ENCODE results near the gene TFIP11. TPM values are rescaled to one million over a fixed set of nuclear protein-coding genes. Genes with fewer than 3 reads are reported as not detected.

TFIP11 gene
- total and polyA plus RNA-seq, 7 donors, result 28.8 to 56.1 (median 36.8) TPM

GRCh38 chr22:26445577-26446275, 66.5 kb downstream of the TFIP11 start:
- no peak for TF ChIP-seq CTCF (IDR thresholded peaks at IDR 0.05)
- intact Hi-C loops (cut with DNase I), result no loop called here
- H3K36me3 ChIP-seq (ENCODE audit: insufficient read depth in 1 of 2, low read depth in 1 of 2), result peaks cover 0 to 8% of the 10 kb centered on the region in 2 donors
- H3K27ac ChIP-seq, result no peak overlapping the region
- DNase-seq (no peak), ATAC-seq (peak in 3 of 4 donors; percentile 36 to 61 (median 41))
- no peaks in the 10 kb centered on the region for H3K9me3 ChIP-seq
- H3K4me3 ChIP-seq, result no peak overlapping the region
- 39 to 56% (median 44%) methylated on average over 15 of the region's 15 CpGs for WGBS, 3 donors
- H3K27me3 ChIP-seq (ENCODE audit: insufficient read depth in 3 of 3, low read length in 2 of 3), result no peaks in the 10 kb centered on the region
- H3K4me1 ChIP-seq, result no peaks in the 10 kb centered on the region

GRCh38 chr22:26444777-26445176, 67.5 kb downstream of the TFIP11 start:
- no peak overlapping the region for H3K27ac ChIP-seq
- DNase-seq (no peak), ATAC-seq (no peak)
- H3K9me3 ChIP-seq, result no peaks in the 10 kb centered on the region
- intact Hi-C loops (cut with DNase I), result no loop called here
- H3K27me3 ChIP-seq (ENCODE audit: insufficient read depth in 3 of 3, low read length in 2 of 3), result no peaks in the 10 kb centered on the region
- 79 to 90% (median 89%) methylated on average over 8 of the region's 8 CpGs for WGBS, 3 donors
- H3K4me1 ChIP-seq, result no peaks in the 10 kb centered on the region
- no peaks in the 10 kb centered on the region for H3K36me3 ChIP-seq (ENCODE audit: insufficient read depth in 1 of 2, low read depth in 1 of 2)
- no peak overlapping the region for H3K4me3 ChIP-seq
- no peak for TF ChIP-seq CTCF (IDR thresholded peaks at IDR 0.05)

- no peaks in the 10 kb centered on the region for H3K4me1 ChIP-seq
- ATAC-seq, result no peak
- no peak overlapping the region for H3K4me3 ChIP-seq
- H3K27ac ChIP-seq, result no peak overlapping the region
- DNase-seq, result no peak
- H3K27me3 ChIP-seq (ENCODE audit: insufficient read depth in 3 of 3, low read length in 2 of 3), result no peaks in the 10 kb centered on the region
- WGBS, 3 donors, result 78 to 82% (median 81%) methylated on average over 16 of the region's 16 CpGs
- no peak for TF ChIP-seq CTCF (IDR thresholded peaks at IDR 0.05)
- no peaks in the 10 kb centered on the region for H3K9me3 ChIP-seq
- intact Hi-C loops (cut with DNase I), result no loop called here
- H3K36me3 ChIP-seq (ENCODE audit: insufficient read depth in 1 of 2, low read depth in 1 of 2), result no peaks in the 10 kb centered on the region
These were observed 68.2 kb downstream of the TFIP11 start for GRCh38 chr22:26443901-26444690.

- Histone ChIP-seq H3K36me3 (ENCODE audit: insufficient read depth in 1 of 2, low read depth in 1 of 2) (no peaks in the 10 kb centered on the region), H3K9me3 (no peaks in the 10 kb centered on the region), H3K4me1 (no peaks in the 10 kb centered on the region), H3K4me3 (no peak overlapping the region), H3K27me3 (ENCODE audit: insufficient read depth in 3 of 3, low read length in 2 of 3) (no peaks in the 10 kb centered on the region), H3K27ac (no peak overlapping the region)
- TF ChIP-seq CTCF (IDR thresholded peaks at IDR 0.05), result no peak
- no peak for DNase-seq
- 83 to 91% (median 85%) methylated on average over 4 of the region's 4 CpGs for WGBS, 3 donors
- ATAC-seq, result no peak
- intact Hi-C loops (cut with DNase I), result no loop called here
These were observed 70.1 kb downstream of the TFIP11 start for GRCh38 chr22:26442086-26442756.

Other genes with a start within 250 kb of the TFIP11 start
- gene ASPHD2, start 83.2 kb downstream of the TFIP11 start, total RNA-seq, result under 1 TPM in 3 of 4 donors, not detected in 1; 0.08 to 0.24 (median 0.20) TPM
- under 1 TPM; 0.04 to 0.38 (median 0.07) TPM for gene ASPHD2, start 83.2 kb downstream of the TFIP11 start, polyA plus RNA-seq
- 10 to 100 TPM in 3 of 4 donors, 1 to 10 TPM in 1; 7.4 to 12.5 (median 10.4) TPM for gene HPS4, start 28.7 kb downstream of the TFIP11 start, total RNA-seq
- gene HPS4, start 28.7 kb downstream of the TFIP11 start, polyA plus RNA-seq, result 10 to 100 TPM in 1 of 3 donors, 1 to 10 TPM in 2; 5.8 to 13.9 (median 6.4) TPM
- 10 to 100 TPM; 25.4 to 36.6 (median 28.9) TPM for gene SRRD, start 28.6 kb downstream of the TFIP11 start, total RNA-seq
- gene SRRD, start 28.6 kb downstream of the TFIP11 start, polyA plus RNA-seq, result 10 to 100 TPM; 36.1 to 51.2 (median 38.3) TPM
- gene TPST2, start 77.7 kb upstream of the TFIP11 start, total RNA-seq, result 10 to 100 TPM; 22.1 to 41.3 (median 28.5) TPM
- gene TPST2, start 77.7 kb upstream of the TFIP11 start, polyA plus RNA-seq, result 10 to 100 TPM; 30.5 to 76.4 (median 46.9) TPM
- under 1 TPM in 3 of 4 donors, not detected in 1; 0.22 to 0.25 (median 0.25) TPM for gene CRYBB1, start 105.6 kb upstream of the TFIP11 start, total RNA-seq
- gene CRYBB1, start 105.6 kb upstream of the TFIP11 start, polyA plus RNA-seq, result under 1 TPM in 2 of 3 donors, not detected in 1; 0.14 to 0.21 TPM
- gene CRYBA4, start 109.5 kb upstream of the TFIP11 start, total RNA-seq, result not detected
- not detected for gene CRYBA4, start 109.5 kb upstream of the TFIP11 start, polyA plus RNA-seq
- under 1 TPM; 0.30 to 0.59 (median 0.36) TPM for gene MIAT, start 145.1 kb upstream of the TFIP11 start, total RNA-seq
- under 1 TPM; 0.04 to 0.13 (median 0.09) TPM for gene MIAT, start 145.1 kb upstream of the TFIP11 start, polyA plus RNA-seq